CD4-positive, CD25-positive, alpha-beta regulatory T cell (primary cell): ENCODE results near the gene PTPRN2. TPM values are rescaled to one million over a fixed set of nuclear protein-coding genes. Genes with fewer than 3 reads are reported as not detected.
"Not testable (repeated sequence)": the region's sequence is repeated elsewhere in the genome, so short reads cannot be mapped to it uniquely, and the experiment has no call there.

Source experiments
- ATAC-seq, 2 donors: fragments of 150-1000 bp; cut with Tn5 transposase; one replicate each; pipeline ENCODE4 v1.10.0; 2021; ENCODE audit warnings: low read depth in 2 of 2, moderate number of reproducible peaks in 2 of 2, moderate library complexity in 1 of 2
- DNase-seq, 3 donors: peaks; one replicate each; pipeline versions ENCODE4 v3.0.0 to v3.0.0-alpha.2; 2012 to 2022; ENCODE audit warnings: mixed read lengths in 1 of 3
- H3K27ac ChIP-seq: one replicate; pipeline ENCODE4 v1.7.0; 2013; ENCODE audit warnings: mild to moderate bottlenecking, low read length; ENCODE audit not compliant: insufficient read depth, poor library complexity, severe bottlenecking
- H3K27me3 ChIP-seq: one replicate; pipeline ENCODE4 v1.7.0; 2013; ENCODE audit warnings: low read length; ENCODE audit not compliant: control insufficient read depth, insufficient read depth
- H3K36me3 ChIP-seq: one replicate; pipeline ENCODE4 v1.7.0; 2013; ENCODE audit warnings: mild to moderate bottlenecking, low read length, moderate library complexity; ENCODE audit not compliant: control insufficient read depth, insufficient read depth
- H3K4me1 ChIP-seq: 2 replicates; pipeline ENCODE4 v1.7.0; 2013; ENCODE audit warnings: mild to moderate bottlenecking, low read length; ENCODE audit not compliant: insufficient read depth, control insufficient read depth, poor library complexity, severe bottlenecking
- H3K4me3 ChIP-seq: one replicate; pipeline ENCODE4 v1.7.0; 2013; ENCODE audit warnings: low read depth, mild to moderate bottlenecking, low read length, moderate library complexity
- H3K9me3 ChIP-seq, 2 experiments: 1 replicate in 1 of 2; 2 replicates in 1 of 2; pipeline ENCODE4 v1.7.0; 2013; ENCODE audit warnings: low read length in 2 of 2, mild to moderate bottlenecking in 1 of 2, moderate library complexity in 1 of 2; ENCODE audit not compliant: control insufficient read depth in 2 of 2
- H3K27ac Mint-ChIP-seq, 3 donors: one replicate each; pipeline ENCODE4 v1.8.0; 2020 to 2022; ENCODE audit warnings: mild to moderate bottlenecking in 3 of 3, mixed read lengths in 3 of 3, moderate library complexity in 2 of 3
- H3K27me3 Mint-ChIP-seq: one replicate; pipeline ENCODE4 v1.8.0; 2022; ENCODE audit warnings: mild to moderate bottlenecking, mixed read lengths
- H3K36me3 Mint-ChIP-seq: one replicate; pipeline ENCODE4 v1.8.0; 2020; ENCODE audit warnings: mixed read lengths
- H3K4me1 Mint-ChIP-seq, 4 donors: one replicate each; pipeline ENCODE4 v1.8.0; 2020 to 2022; ENCODE audit warnings: mixed read lengths in 4 of 4, mild to moderate bottlenecking in 1 of 4
- H3K4me3 Mint-ChIP-seq, 4 donors: one replicate each; pipeline ENCODE4 v1.8.0; 2020 to 2022; ENCODE audit warnings: mild to moderate bottlenecking in 4 of 4, mixed read lengths in 4 of 4, moderate library complexity in 3 of 4
- H3K9me3 Mint-ChIP-seq, 7 donors: one replicate each; pipeline ENCODE4 v1.8.0; 2020 to 2022; ENCODE audit warnings: mixed read lengths in 7 of 7, mild to moderate bottlenecking in 3 of 7, moderate library complexity in 2 of 7
- polyA plus RNA-seq, 4 donors: library from polyadenylated mRNA; unstranded; fragments of 300-500 nt; fragmentation: Illumina TruSeq; gene quantifications; one replicate each; pipeline ENCODE4 v1.2.3, GENCODE V29; 2021
- total RNA-seq: library from RNA; stranded (reverse); gene quantifications from one replicate; pipeline ENCODE4 v1.2.3, GENCODE V29; 2022

Gene PTPRN2
- total and polyA plus RNA-seq, 5 donors from 2014 or later = 1.6 to 4.7 (median 2.7) TPM

GRCh38 chr7:158151273-158151672 lies 436.4 kb downstream of the PTPRN2 start:
- not testable (repeated sequence) for ATAC-seq, H3K27ac Mint-ChIP-seq, H3K9me3 ChIP-seq, H3K36me3 ChIP-seq, H3K27me3 Mint-ChIP-seq, H3K36me3 Mint-ChIP-seq, H3K27ac ChIP-seq, H3K4me1 ChIP-seq, H3K4me3 ChIP-seq, H3K27me3 ChIP-seq, H3K4me3 Mint-ChIP-seq, H3K4me1 Mint-ChIP-seq
- DNase-seq = peak in 1 of 3 donors; percentile 15
- peaks cover 0 to 12% (median 8%) of the 10 kb centered on the region in 7 donors for H3K9me3 Mint-ChIP-seq

DNA sequence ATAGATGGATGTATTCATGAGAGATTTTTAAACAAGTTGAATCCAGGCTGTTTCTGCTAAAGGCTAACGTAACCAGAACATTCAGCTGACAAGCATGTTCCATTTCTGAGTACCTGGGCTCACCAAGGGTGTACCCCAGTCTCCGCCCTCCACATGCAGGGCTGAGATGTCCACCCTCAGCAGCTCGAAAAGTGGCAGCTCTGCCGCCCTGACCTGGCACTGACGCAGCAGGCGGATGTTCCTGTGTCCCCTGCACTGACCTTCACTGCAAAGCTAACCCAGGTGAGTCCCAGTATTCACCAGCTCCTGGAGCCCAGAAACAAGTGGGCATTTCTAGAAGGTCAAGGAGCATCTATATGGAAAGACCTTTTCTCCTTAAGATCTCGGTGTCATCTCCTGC lies 437.4 kb downstream of the PTPRN2 start:
- no peaks in the 10 kb centered on the region for H3K36me3 ChIP-seq
- no peak overlapping the region for H3K27ac ChIP-seq
- Mint-ChIP-seq H3K9me3 (peaks cover 0 to 11% (median 5%) of the 10 kb centered on the region in 7 donors), H3K27ac (no peak overlapping the region), H3K27me3 (no peaks in the 10 kb centered on the region), H3K36me3 (no peaks in the 10 kb centered on the region), H3K4me1 (peaks cover 0 to 2% (median 0%) of the 10 kb centered on the region in 4 donors), H3K4me3 (no peak overlapping the region)
- H3K27me3 ChIP-seq = no peaks in the 10 kb centered on the region
- ATAC-seq (no peak), DNase-seq (no peak)
- H3K4me3 ChIP-seq = no peak overlapping the region
- peaks cover 5 to 6% of the 10 kb centered on the region in 2 experiments for H3K9me3 ChIP-seq
- H3K4me1 ChIP-seq = no peaks in the 10 kb centered on the region

GRCh38 chr7:158147431-158147830 lies 440.2 kb downstream of the PTPRN2 start:
- peaks cover 0 to 13% (median 5%) of the 10 kb centered on the region in 7 donors for H3K9me3 Mint-ChIP-seq
- H3K27me3 Mint-ChIP-seq, H3K4me1 Mint-ChIP-seq, H3K4me3 ChIP-seq, ATAC-seq, H3K36me3 Mint-ChIP-seq, H3K27me3 ChIP-seq, DNase-seq, H3K4me1 ChIP-seq, H3K36me3 ChIP-seq, H3K4me3 Mint-ChIP-seq, H3K27ac Mint-ChIP-seq, H3K27ac ChIP-seq: not testable (repeated sequence)
- H3K9me3 ChIP-seq = peaks cover 6 to 11% of the 10 kb centered on the region in 2 experiments

- no peak for ATAC-seq
- H3K36me3 ChIP-seq = no peaks in the 10 kb centered on the region
- Mint-ChIP-seq H3K27ac (no peak overlapping the region), H3K27me3 (no peaks in the 10 kb centered on the region), H3K9me3 (peaks cover 0 to 10% (median 4%) of the 10 kb centered on the region in 7 donors), H3K36me3 (no peaks in the 10 kb centered on the region), H3K4me1 (no peaks in the 10 kb centered on the region), H3K4me3 (no peak overlapping the region)
- DNase-seq = no peak
- peaks cover 6 to 18% of the 10 kb centered on the region in 2 experiments for H3K9me3 ChIP-seq
- H3K4me3 ChIP-seq = no peak overlapping the region
- no peaks in the 10 kb centered on the region for H3K4me1 ChIP-seq
- H3K27me3 ChIP-seq = no peaks in the 10 kb centered on the region
- no peak overlapping the region for H3K27ac ChIP-seq
These were observed 442.3 kb downstream of the PTPRN2 start for GRCh38 chr7:158145370-158145769.

DNA sequence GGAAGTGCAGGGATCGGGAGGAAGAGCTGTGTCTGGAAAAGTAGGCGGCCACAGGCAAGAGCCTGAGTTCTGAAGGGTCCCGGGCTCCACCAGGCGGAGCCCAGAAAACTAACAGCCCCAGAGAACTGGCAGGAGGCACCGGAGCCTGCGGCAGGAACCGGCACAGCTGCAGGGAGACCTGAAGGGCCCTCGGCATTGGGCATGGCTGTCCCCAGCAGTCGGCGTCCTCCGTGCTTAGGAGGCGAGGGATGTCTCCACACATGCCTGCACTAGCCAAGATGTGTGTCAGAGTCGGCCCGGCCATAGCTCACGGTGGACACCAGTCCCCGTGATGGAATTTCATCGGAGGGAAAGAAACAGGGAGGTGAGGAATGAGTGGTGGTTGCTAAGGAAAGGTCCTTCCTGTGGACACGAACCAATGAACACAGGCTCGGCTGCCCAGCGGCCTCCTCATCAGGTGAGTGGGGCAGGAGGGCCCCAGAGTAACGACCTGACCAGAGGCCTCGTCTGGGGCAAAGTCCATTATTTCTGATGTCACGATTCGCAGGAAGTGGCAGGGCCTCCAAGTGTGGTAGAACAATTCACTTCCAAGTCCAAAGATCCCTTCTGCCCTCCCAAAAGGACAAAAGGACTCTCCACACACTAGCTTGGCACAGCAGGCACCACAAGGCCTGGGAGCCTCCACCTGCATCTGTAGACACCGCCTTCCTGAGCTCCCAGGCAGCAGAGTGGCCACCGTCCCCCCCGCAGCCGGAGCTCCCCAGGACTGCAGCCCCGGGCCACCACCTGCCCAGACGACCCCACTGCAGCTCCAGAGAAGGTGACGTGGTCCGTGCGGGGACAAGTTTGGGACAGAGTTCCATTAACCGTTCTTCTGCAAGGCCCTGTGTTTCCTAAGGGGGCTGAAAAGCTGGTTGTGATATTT lies 444.2 kb downstream of the PTPRN2 start:
- H3K27me3 ChIP-seq = no peaks in the 10 kb centered on the region
- no peak overlapping the region for H3K4me3 ChIP-seq
- ATAC-seq = no peak
- DNase-seq = no peak
- no peaks in the 10 kb centered on the region for H3K36me3 ChIP-seq
- H3K9me3 ChIP-seq = peaks cover 3 to 18% of the 10 kb centered on the region in 2 experiments
- H3K9me3 Mint-ChIP-seq = peaks cover 0 to 10% (median 4%) of the 10 kb centered on the region in 7 donors
- H3K27ac ChIP-seq = no peak overlapping the region
- H3K27me3 Mint-ChIP-seq = no peaks in the 10 kb centered on the region
- no peak overlapping the region for H3K4me3 Mint-ChIP-seq
- no peak overlapping the region for H3K27ac Mint-ChIP-seq
- no peaks in the 10 kb centered on the region for H3K4me1 ChIP-seq
- H3K36me3 Mint-ChIP-seq = no peaks in the 10 kb centered on the region
- no peaks in the 10 kb centered on the region for H3K4me1 Mint-ChIP-seq

GRCh38 chr7:158142657-158143056 lies 445.0 kb downstream of the PTPRN2 start:
- no peaks in the 10 kb centered on the region for H3K36me3 Mint-ChIP-seq
- H3K9me3 Mint-ChIP-seq = peaks cover 0 to 10% (median 4%) of the 10 kb centered on the region in 7 donors
- no peak overlapping the region for H3K27ac ChIP-seq
- H3K4me3 ChIP-seq = no peak overlapping the region
- H3K27ac Mint-ChIP-seq = no peak overlapping the region
- H3K4me1 Mint-ChIP-seq = no peaks in the 10 kb centered on the region
- H3K4me1 ChIP-seq = no peaks in the 10 kb centered on the region
- peaks cover 3 to 17% of the 10 kb centered on the region in 2 experiments for H3K9me3 ChIP-seq
- H3K27me3 ChIP-seq = no peaks in the 10 kb centered on the region
- H3K4me3 Mint-ChIP-seq = no peak overlapping the region
- H3K36me3 ChIP-seq = no peaks in the 10 kb centered on the region
- ATAC-seq (no peak), DNase-seq (no peak)
- H3K27me3 Mint-ChIP-seq = no peaks in the 10 kb centered on the region

- peaks cover 0 to 10% (median 4%) of the 10 kb centered on the region in 7 donors for H3K9me3 Mint-ChIP-seq
- H3K27ac Mint-ChIP-seq = no peak overlapping the region
- ATAC-seq = no peak
- Histone ChIP-seq H3K27ac (no peak overlapping the region), H3K36me3 (no peaks in the 10 kb centered on the region), H3K4me3 (no peak overlapping the region), H3K4me1 (no peaks in the 10 kb centered on the region), H3K27me3 (no peaks in the 10 kb centered on the region), H3K9me3 (peaks cover 0 to 12% of the 10 kb centered on the region in 2 experiments)
- no peak for DNase-seq
- no peaks in the 10 kb centered on the region for H3K4me1 Mint-ChIP-seq
- no peak overlapping the region for H3K4me3 Mint-ChIP-seq
- H3K27me3 Mint-ChIP-seq = no peaks in the 10 kb centered on the region
- H3K36me3 Mint-ChIP-seq = no peaks in the 10 kb centered on the region
These were observed 445.7 kb downstream of the PTPRN2 start for GRCh38 chr7:158141806-158142518.
